Erythroblast (primary cell): Measurements from ENCODE around the gene SLC2A3.

ENCODE experiments used
- GATA1 ChIP-seq: IDR thresholded peaks from 2 replicates; pipeline ENCODE4 v1.6.1; 2011; ENCODE audit warnings: low read depth, mild to moderate bottlenecking, control low read depth, low read length, moderate library complexity
- POLR2A ChIP-seq: IDR thresholded peaks from 2 replicates; pipeline ENCODE4 v1.6.1; 2011; ENCODE audit warnings: mild to moderate bottlenecking, low read length

- TF ChIP-seq POLR2A (no peak), GATA1 (no peak)
Measured at GRCh38 chr12:7917392-7918267, 18.4 kb downstream of the SLC2A3 start.
